ENCODE measurements around the gene CEACAM5.

Gene CEACAM5

GRCh38 chr19:41771410-41771809 lies 63.0 kb downstream of the CEACAM5 start:
- TF ChIP-seq CTCF (IDR thresholded peaks at IDR 0.05) = no peak
- no peak overlapping the region for H3K4me3 ChIP-seq
- no peak for DNase-seq (ENCODE audit: low spot score)
- H3K27ac ChIP-seq = no peak overlapping the region

DNA sequence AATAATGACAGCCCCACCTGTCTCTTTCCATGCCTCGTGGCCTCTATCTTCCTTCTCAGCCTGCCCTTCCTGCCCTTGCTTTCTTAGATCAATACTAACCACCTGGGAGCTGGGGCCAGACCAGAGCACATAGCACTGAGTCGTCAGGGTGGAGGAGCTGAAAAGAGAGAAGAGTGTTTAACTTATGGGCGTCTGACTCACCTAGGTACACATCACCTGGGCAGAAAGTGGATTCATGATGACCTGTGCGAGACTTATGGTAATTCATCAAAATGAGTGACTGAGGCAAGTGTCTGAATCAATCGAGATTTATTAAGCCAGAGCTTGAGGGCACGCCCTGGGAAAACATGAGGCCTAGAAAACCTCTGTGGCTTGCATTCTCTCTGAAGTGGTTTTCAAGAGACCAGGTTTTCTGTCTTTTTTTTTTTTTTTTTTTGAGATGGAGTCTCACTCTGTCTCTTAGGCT lies 66.1 kb downstream of the CEACAM5 start:
- H3K4me3 ChIP-seq = no peak overlapping the region
- no peak for DNase-seq (ENCODE audit: low spot score)

DNA sequence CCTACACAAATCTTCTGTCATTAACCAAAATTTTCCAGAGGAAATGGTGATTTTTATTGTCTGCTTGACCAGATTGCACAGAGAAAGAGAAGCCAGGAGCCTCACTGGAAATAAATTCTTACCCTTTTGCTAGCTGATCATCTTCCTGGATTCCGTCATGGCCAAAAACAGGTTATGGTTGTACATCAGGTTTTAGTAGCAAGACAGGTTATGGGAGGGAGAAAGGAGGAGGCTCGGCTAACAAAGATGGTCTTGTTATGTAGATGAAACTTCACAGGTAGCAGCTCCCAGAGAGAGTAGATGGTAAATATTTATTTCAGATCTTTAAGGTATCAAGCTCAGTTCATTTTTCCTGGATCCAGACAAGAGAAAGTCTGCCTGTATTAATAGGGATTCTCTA lies 68.3 kb downstream of the CEACAM5 start:
- TF ChIP-seq CTCF (IDR thresholded peaks at IDR 0.05) = no peak
- DNase-seq (ENCODE audit: low spot score) = no peak
- Histone ChIP-seq H3K4me3 (no peak overlapping the region), H3K27ac (no peak overlapping the region)

More for the DNA sequence above, 66.1 kb downstream of the CEACAM5 start:
- no peak for TF ChIP-seq CTCF (IDR thresholded peaks at IDR 0.05)
- H3K27ac ChIP-seq = no peak overlapping the region

All from coronary artery (tissue), 2 donors.